Cardiac septum (tissue), 1 donor: ENCODE results near the gene RUVBL2. TPM values are rescaled to one million over a fixed set of nuclear protein-coding genes. Genes with fewer than 3 reads are reported as not detected.
"Not testable (repeated sequence)": the region's sequence is repeated elsewhere in the genome, so short reads cannot be mapped to it uniquely, and the experiment has no call there.

Experiments
- DNase-seq: peaks from one replicate; pipeline ENCODE4 v3.0.0-alpha.2; 2020; ENCODE audit warnings: low spot score
- intact Hi-C: fragments of 100-400 bp; cut with DNase I; formaldehyde crosslinking; loops from one replicate; pipeline ENCODE4 v1.14.0; 2022
- total RNA-seq: library from RNA; stranded (reverse); fragmentation: NEBNext Ultra II Directional; extraction: Animal tissue kit (Norgen Biotek cat#: 25700); gene quantifications from one replicate; pipeline ENCODE4 v1.2.1, GENCODE V29; 2021
- donor health status: DM: no; HTN: no; CAD: no.

RUVBL2 gene
- total RNA-seq, 1 donor from 2014 or later: 39.2 TPM

- intact Hi-C loops, DNase-seq: not testable (repeated sequence)
These were observed 35.0 kb downstream of the RUVBL2 start for GRCh38 chr19:49028686-49029085.

GRCh38 chr19:49029749-49030148 lies 36.1 kb downstream of the RUVBL2 start:
- not testable (repeated sequence) for DNase-seq

GRCh38 chr19:49030323-49030722 lies 36.6 kb downstream of the RUVBL2 start:
- intact Hi-C loops, DNase-seq: not testable (repeated sequence)

More at GRCh38 chr19:49029749-49030148, 36.1 kb downstream of the RUVBL2 start:
- intact Hi-C loops: not testable (repeated sequence)

GRCh38 chr19:49031642-49032301 lies 38.1 kb downstream of the RUVBL2 start, which contains the start of gene CGB2:
CGB2 (plus strand) TSS chr19:49031890; CDS start chr19:49032096, 206 bp downstream.
- DNase-seq, intact Hi-C loops: not testable (repeated sequence)

GRCh38 chr19:49036815-49037214 lies 43.1 kb downstream of the RUVBL2 start, which contains the start of gene CGB1:
CGB1 (minus strand) TSS chr19:49036895; CDS start chr19:49036711, 184 bp downstream.
- DNase-seq, intact Hi-C loops: not testable (repeated sequence)

- intact Hi-C loops, DNase-seq: not testable (repeated sequence)
These were observed 44.4 kb downstream of the RUVBL2 start for GRCh38 chr19:49038111-49038510.

GRCh38 chr19:49038557-49039276 lies 45.0 kb downstream of the RUVBL2 start:
- intact Hi-C loops, DNase-seq: not testable (repeated sequence)

- DNase-seq, intact Hi-C loops: not testable (repeated sequence)
These were observed 46.0 kb downstream of the RUVBL2 start for GRCh38 chr19:49039736-49040135.

- no peak for DNase-seq
- intact Hi-C loops: no loop called here
These were observed 48.5 kb downstream of the RUVBL2 start for GRCh38 chr19:49042177-49042576.

GRCh38 chr19:49042666-49043065 lies 49.0 kb downstream of the RUVBL2 start:
- DNase-seq, intact Hi-C loops: not testable (repeated sequence)

- DNase-seq, intact Hi-C loops: not testable (repeated sequence)
These were observed 49.9 kb downstream of the RUVBL2 start, which contains the start of gene CGB5 for GRCh38 chr19:49043548-49043947. CGB5 (plus strand) TSS chr19:49043848; CDS start chr19:49044210, 362 bp downstream.

GRCh38 chr19:49049011-49049410 lies 55.3 kb downstream of the RUVBL2 start, which contains the start of gene CGB8:
CGB8 (minus strand) TSS chr19:49049111; CDS start chr19:49048739, 372 bp downstream.
- DNase-seq, intact Hi-C loops: not testable (repeated sequence)

- DNase-seq, intact Hi-C loops: not testable (repeated sequence)
These were observed 56.1 kb downstream of the RUVBL2 start for GRCh38 chr19:49049834-49050233.

- DNase-seq, intact Hi-C loops: not testable (repeated sequence)
These were observed 56.8 kb downstream of the RUVBL2 start for GRCh38 chr19:49050376-49051033.

- no peak for DNase-seq
- intact Hi-C loops: no loop called here
These were observed 62.6 kb downstream of the RUVBL2 start for GRCh38 chr19:49056101-49056901.

GRCh38 chr19:49056902-49057596 lies 63.4 kb downstream of the RUVBL2 start:
- intact Hi-C loops, DNase-seq: not testable (repeated sequence)

GRCh38 chr19:49057636-49058234 lies 64.0 kb downstream of the RUVBL2 start, which contains the start of gene CGB7:
CGB7 (minus strand) TSS chr19:49057749; CDS start chr19:49055375, 2,374 bp downstream.
- intact Hi-C loops: no loop called here
- peak; percentile 79 for DNase-seq

GRCh38 chr19:49058562-49058961 lies 64.9 kb downstream of the RUVBL2 start:
- no peak for DNase-seq
- intact Hi-C loops: no loop called here
